B cell (primary cell): ENCODE results near the gene CRAMP1.

Experiments
- CTCF ChIP-seq: fragments of 200-600 bp; IDR thresholded peaks from one replicate; pipeline ENCODE4 v1.8.0; 2022; ENCODE audit warnings: antibody characterized with exemption, mild to moderate bottlenecking
- EZH2 ChIP-seq: IDR thresholded peaks from 2 replicates; pipeline ENCODE4 v1.6.1; 2012; ENCODE audit warnings: borderline replicate concordance, low read depth, mild to moderate bottlenecking, moderate library complexity, low read length; ENCODE audit not compliant: insufficient read depth, poor library complexity, severe bottlenecking

GRCh38 chr16:1726661-1727502, 114.7 kb downstream of the CRAMP1 start:
- TF ChIP-seq CTCF, result no peak
- TF ChIP-seq EZH2, result no peak
